LNCaP clone FGC (cell line): ENCODE data around the gene MAD1L1.
"Not testable (repeated sequence)": the region's sequence is repeated elsewhere in the genome, so short reads cannot be mapped to it uniquely, and the experiment has no call there.

Experiments
- DNase-seq: peaks from one replicate; pipeline ENCODE4 v3.0.0-alpha.2; 2011; ENCODE audit warnings: low read depth
- H3K4me3 ChIP-seq: 2 replicates; pipeline ENCODE4 v1.5.1; 2011; ENCODE audit warnings: mild to moderate bottlenecking, low read depth, low read length, control low read depth
- CTCF ChIP-seq: IDR thresholded peaks from 2 replicates; pipeline ENCODE4 v1.5.1; 2012; ENCODE audit warnings: mild to moderate bottlenecking; ENCODE audit not compliant: control insufficient read depth, insufficient read depth; ENCODE audit errors: extremely low read depth

MAD1L1 gene

GRCh38 chr7:1842321-1843221 lies 390.2 kb downstream of the MAD1L1 start:
- no peak for TF ChIP-seq CTCF
- no peak for DNase-seq
- H3K4me3 ChIP-seq = no peak overlapping the region

DNA sequence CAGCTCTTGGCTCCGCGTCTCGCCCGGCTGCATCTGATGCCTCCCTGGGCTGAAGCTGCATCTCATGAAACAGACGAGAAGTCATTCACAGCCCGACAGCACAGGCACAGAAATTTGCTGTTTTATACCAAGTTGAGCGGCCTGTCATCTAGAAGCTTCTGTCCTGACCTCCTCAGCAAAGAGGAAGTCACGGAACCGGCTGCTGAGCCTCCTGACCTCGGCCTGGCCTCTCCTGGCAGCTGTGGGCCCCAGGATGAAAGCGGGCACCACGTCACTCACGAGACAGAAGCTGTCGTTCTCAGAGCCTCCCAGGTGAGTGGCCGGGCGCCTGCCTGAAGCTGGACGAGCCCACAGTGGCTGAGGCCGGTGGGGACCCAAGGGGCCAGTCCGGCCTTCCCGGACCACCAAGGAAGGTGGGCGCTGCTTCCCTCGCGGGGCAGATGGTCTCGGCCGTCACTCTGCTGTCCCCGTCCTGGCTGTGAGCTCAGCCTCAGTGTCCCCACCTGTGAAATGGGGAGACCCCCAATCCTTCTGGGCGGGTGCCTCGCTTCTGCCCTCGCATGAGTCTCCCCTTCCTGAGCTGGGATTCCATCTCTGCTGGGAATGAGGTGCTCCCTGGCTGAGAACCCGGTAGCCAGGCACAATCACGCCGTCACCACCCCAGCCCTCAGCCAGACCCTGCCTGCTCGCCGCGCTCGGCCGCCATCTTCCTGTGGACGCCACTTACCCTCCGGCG lies 391.3 kb downstream of the MAD1L1 start:
- not testable (repeated sequence) for H3K4me3 ChIP-seq, DNase-seq

GRCh38 chr7:1840744-1841143 lies 392.0 kb downstream of the MAD1L1 start:
- not testable (repeated sequence) for H3K4me3 ChIP-seq, DNase-seq

GRCh38 chr7:1839701-1840100 lies 393.0 kb downstream of the MAD1L1 start:
- no peak overlapping the region for H3K4me3 ChIP-seq
- DNase-seq = no peak
- no peak for TF ChIP-seq CTCF

DNA sequence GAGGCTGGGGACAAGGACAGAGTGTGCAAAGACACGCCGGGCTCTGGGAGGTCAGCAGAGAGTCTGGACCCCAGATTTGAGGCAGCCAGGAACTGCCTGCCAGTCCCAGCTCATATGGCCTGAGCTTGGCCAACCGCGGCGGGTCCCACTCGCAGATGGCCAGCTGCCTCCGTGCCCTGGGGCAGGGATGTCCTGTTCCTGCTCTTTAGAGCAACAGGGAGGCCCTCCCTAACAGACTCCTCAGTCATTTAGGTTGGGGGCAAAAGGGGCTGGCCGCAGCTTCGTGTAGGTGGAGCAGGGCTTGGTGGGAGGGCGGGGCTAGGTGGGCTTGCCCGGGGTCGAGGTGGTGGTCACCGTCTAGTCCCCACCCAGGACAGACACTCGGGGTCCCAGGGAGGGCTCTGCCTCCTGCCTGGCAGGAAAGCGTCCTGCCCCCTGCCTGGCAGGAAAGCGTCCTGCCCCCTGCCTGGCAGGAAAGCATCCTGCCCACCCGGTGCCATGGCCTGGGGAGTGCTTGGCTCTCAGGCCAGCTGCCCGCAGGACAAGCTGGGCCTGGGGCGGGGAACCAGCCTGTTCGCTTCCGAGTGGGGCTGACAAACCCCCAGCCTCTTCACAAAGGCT lies 393.7 kb downstream of the MAD1L1 start:
- not testable (repeated sequence) for DNase-seq, H3K4me3 ChIP-seq

GRCh38 chr7:1838544-1838872 lies 394.2 kb downstream of the MAD1L1 start:
- DNase-seq, H3K4me3 ChIP-seq: not testable (repeated sequence)

GRCh38 chr7:1837696-1838543 lies 394.8 kb downstream of the MAD1L1 start:
- not testable (repeated sequence) for DNase-seq, H3K4me3 ChIP-seq

DNA sequence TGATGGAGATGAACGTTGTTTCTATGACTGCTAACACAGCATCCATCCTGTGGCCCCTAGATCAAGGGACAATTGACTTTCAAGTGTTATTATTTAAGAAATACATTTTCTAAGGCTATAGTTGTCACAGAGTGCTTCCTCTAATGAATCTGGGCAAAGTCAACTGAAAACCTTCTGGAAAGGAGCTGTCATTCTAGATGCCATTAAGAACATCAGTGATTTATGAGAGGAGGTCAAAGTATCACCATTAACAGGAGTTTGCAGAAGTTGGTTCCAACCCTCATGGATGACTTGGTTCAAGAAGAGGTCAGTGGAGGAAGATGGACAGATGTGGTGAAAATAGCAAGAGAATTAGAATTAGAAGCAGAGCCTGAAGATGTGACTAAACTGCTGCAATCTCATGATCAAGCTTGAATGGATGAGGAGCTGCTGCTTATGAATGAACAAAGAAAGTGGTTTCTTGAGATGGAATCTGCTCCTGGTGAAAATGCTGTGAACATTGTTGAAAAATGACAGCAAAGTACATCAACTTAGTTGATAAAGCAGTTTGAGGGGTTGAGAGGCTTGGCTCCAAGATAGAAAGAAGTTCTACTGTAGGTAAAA lies 400.7 kb downstream of the MAD1L1 start:
- H3K4me3 ChIP-seq, DNase-seq: not testable (repeated sequence)

DNA sequence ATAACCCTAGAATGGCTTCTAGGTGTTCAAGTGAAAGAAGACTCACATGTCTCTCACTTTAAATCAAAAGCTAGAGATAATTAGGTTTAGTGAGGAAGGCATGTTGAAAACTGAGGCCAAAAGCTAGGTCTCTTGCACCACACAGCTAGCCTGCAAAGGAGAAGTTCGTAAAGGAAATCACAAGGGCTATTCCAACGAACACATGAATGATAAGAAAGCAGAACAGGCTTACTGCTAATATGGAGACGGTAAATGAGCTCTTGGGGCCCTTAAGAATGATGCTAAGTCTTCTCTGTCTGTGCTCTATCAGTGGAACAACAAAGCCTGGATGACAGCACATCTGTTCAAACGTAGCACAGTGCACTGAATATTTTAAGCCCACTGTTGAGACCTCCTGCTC lies 401.3 kb downstream of the MAD1L1 start:
- H3K4me3 ChIP-seq, DNase-seq: not testable (repeated sequence)

DNA sequence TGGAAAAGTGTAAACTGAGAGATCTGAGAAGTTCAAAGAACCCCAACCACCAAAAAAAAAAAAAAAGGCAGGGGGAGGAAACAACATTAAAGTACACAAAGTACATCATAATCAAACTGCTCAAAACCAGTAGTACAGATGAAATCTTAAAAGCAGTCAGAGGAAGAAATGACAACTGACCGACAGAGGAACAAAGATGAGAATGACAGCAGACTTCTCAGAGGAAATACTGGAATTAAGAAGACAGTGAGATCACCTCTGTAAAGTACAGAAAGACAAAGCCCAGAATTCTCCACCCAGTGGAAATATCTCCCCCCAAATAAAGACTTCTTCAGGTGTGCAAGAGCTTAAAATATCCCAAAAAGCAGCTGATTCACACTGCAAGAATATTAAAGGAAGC lies 403.1 kb downstream of the MAD1L1 start:
- H3K4me3 ChIP-seq, DNase-seq: not testable (repeated sequence)

DNA sequence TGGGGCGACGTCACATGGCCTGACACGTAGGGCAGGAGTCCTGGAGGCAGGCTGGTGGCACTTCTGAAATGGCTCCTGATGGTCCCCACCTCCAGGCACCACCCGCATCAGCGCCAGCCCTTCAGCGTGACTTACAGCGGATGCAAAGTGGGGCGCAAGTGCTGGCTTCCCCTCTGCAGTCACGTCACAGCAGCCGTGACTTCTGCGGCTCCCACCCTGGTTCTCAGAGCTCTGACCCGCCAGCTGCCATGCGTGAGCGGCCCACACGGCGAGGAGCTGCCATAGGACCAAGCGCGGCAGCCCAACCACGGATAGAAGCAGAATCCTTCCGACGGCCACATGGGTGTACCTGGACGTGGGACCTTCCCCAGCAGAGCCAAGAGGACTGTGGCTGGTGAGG lies 403.6 kb downstream of the MAD1L1 start:
- H3K4me3 ChIP-seq = no peak overlapping the region
- no peak for TF ChIP-seq CTCF

GRCh38 chr7:1828170-1828569 lies 404.6 kb downstream of the MAD1L1 start:
- H3K4me3 ChIP-seq, DNase-seq: not testable (repeated sequence)

More for the DNA sequence above, 403.6 kb downstream of the MAD1L1 start:
- no peak for DNase-seq

DNA sequence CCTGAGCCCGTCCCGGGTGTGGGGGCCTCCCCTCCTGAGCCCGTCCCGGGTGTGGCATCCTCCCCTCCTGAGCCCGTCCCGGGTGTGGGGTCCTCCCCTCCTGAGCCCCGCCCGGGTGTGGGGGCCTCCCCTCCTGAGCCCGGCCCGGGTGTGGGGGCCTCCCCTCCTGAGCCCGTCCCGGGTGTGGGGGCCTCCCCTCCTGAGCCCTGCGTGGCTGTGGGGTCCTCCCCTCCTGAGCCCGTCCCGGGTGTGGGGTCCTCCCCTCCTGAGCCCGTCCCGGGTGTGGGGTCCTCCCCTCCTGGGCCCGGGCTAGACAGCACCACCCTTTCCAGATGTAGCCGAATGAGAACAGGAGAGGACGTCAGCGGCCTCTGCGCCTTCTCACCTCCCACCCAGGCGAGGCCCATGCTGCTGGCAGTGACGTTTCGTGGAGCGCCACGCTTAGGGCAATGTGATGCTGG lies 405.2 kb downstream of the MAD1L1 start:
- DNase-seq, H3K4me3 ChIP-seq: not testable (repeated sequence)

DNA sequence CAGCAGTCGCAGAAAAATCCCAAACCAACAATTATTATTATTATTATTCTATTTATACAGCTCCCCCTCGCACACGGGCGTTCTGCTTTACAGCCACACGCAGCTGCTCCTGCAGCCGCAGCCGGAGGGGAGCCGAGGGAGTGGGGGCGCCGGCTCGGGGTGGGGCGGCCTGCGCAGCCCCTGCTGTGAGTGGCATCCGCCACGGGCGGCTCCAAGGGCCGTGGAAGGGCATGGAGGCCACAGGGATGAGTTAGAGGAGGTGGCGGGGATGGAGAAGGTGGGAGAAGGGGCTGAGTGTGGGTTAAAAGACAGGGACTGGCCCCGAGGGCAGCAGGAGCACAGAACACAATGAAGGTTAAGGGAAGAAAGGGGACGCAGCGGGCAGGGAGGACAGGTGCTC lies 405.8 kb downstream of the MAD1L1 start:
- DNase-seq = not testable (repeated sequence)

More for the DNA sequence above, 405.8 kb downstream of the MAD1L1 start:
- H3K4me3 ChIP-seq = not testable (repeated sequence)
